Measurements from ENCODE around the gene PAFAH2. TPM values are rescaled to one million over a fixed set of nuclear protein-coding genes. Genes with fewer than 3 reads are reported as not detected.

Gene PAFAH2
- total and polyA plus RNA-seq, 2 donors from 2014 or later: 21.0 to 23.5 TPM

DNA sequence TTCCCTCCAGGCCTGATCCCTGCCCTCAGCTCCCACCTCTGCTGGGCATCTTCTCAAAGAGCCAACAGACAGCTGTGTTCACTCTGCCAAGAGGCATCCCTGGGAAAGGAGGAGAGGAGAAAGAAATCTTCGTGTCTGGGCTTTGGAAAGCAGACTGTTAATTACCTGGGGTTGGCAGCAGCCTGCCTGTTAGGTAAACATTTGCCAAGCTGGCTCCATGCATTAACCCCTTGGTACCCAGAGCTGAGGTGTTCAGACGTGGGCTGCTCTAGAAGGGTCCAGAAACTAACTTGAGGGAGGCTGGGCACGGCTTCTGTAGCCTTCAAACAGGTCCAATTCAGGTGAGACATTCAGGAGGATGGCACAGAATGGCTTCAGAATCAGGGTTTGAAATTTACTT, 15.0 kb upstream of the PAFAH2 start:
- Histone ChIP-seq H3K36me3 (ENCODE audit: control insufficient read depth in 2 of 3, insufficient read depth in 3 of 3, low read length in 3 of 3) (no peaks in the 10 kb centered on the region), H3K27me3 (ENCODE audit: control insufficient read depth, insufficient read depth, low read length) (no peaks in the 10 kb centered on the region), H3K9ac (ENCODE audit: low read length in 3 of 3) (no peak overlapping the region), H3K9me3 (ENCODE audit: control insufficient read depth in 2 of 3, insufficient read depth in 1 of 3, low read length in 3 of 3) (no peaks in the 10 kb centered on the region), H3K27ac (ENCODE audit: low read depth in 2 of 2, low read length in 2 of 2) (no peak overlapping the region), H3K4me1 (ENCODE audit: control insufficient read depth in 2 of 3, insufficient read depth in 2 of 3, low read depth in 1 of 3, low read length in 3 of 3) (no peaks in the 10 kb centered on the region), H3K4me3 (ENCODE audit: low read length in 3 of 3) (no peak overlapping the region)
- TF ChIP-seq, protein P1, sequence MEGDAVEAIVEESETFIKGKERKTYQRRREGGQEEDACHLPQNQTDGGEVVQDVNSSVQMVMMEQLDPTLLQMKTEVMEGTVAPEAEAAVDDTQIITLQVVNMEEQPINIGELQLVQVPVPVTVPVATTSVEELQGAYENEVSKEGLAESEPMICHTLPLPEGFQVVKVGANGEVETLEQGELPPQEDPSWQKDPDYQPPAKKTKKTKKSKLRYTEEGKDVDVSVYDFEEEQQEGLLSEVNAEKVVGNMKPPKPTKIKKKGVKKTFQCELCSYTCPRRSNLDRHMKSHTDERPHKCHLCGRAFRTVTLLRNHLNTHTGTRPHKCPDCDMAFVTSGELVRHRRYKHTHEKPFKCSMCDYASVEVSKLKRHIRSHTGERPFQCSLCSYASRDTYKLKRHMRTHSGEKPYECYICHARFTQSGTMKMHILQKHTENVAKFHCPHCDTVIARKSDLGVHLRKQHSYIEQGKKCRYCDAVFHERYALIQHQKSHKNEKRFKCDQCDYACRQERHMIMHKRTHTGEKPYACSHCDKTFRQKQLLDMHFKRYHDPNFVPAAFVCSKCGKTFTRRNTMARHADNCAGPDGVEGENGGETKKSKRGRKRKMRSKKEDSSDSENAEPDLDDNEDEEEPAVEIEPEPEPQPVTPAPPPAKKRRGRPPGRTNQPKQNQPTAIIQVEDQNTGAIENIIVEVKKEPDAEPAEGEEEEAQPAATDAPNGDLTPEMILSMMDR (IDR thresholded peaks at IDR 0.05; ENCODE audit: borderline replicate concordance, extremely low read depth, insufficient read depth): no peak
- FAIRE-seq: no peak
- peak in 2 of 5 donors; percentile 40 to 58 for DNase-seq
- intact Hi-C loops (cut with DNase I): no loop called here

DNA sequence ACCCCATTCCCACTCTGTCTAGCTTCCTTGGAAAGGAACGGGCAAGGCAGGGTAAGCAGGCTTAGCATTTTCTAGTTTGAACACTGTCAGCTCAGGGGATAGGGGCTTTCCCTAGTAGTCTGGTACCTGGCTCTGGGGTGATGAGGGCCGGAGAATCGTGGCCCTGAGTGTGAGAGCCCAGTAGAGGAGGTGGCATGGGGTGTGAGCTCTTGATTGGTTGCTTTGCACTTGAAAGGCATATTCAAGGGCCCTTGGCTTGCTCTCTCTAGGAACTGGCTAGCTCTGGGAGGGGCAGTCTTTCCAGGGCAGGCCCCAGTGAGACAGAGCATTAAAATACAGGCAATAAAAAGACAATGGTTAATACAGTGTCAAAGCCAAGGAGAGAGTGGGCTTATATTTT, 13.0 kb upstream of the PAFAH2 start:
- intact Hi-C loops (cut with DNase I): no loop called here
- no peaks in the 10 kb centered on the region for H3K9me3 ChIP-seq (ENCODE audit: control insufficient read depth in 2 of 3, insufficient read depth in 1 of 3, low read length in 3 of 3)
- no peak overlapping the region for H3K4me3 ChIP-seq (ENCODE audit: low read length in 3 of 3)
- FAIRE-seq (no peak), DNase-seq (no peak)
- no peak overlapping the region for H3K9ac ChIP-seq (ENCODE audit: low read length in 3 of 3)
- no peak overlapping the region for H3K27ac ChIP-seq (ENCODE audit: low read depth in 2 of 2, low read length in 2 of 2)
- H3K4me1 ChIP-seq (ENCODE audit: control insufficient read depth in 2 of 3, insufficient read depth in 2 of 3, low read depth in 1 of 3, low read length in 3 of 3): no peaks in the 10 kb centered on the region
- H3K36me3 ChIP-seq (ENCODE audit: control insufficient read depth in 2 of 3, insufficient read depth in 3 of 3, low read length in 3 of 3): no peaks in the 10 kb centered on the region
- TF ChIP-seq, protein P1 (IDR thresholded peaks at IDR 0.05; ENCODE audit: borderline replicate concordance, extremely low read depth, insufficient read depth): no peak
- no peaks in the 10 kb centered on the region for H3K27me3 ChIP-seq (ENCODE audit: control insufficient read depth, insufficient read depth, low read length)

DNA sequence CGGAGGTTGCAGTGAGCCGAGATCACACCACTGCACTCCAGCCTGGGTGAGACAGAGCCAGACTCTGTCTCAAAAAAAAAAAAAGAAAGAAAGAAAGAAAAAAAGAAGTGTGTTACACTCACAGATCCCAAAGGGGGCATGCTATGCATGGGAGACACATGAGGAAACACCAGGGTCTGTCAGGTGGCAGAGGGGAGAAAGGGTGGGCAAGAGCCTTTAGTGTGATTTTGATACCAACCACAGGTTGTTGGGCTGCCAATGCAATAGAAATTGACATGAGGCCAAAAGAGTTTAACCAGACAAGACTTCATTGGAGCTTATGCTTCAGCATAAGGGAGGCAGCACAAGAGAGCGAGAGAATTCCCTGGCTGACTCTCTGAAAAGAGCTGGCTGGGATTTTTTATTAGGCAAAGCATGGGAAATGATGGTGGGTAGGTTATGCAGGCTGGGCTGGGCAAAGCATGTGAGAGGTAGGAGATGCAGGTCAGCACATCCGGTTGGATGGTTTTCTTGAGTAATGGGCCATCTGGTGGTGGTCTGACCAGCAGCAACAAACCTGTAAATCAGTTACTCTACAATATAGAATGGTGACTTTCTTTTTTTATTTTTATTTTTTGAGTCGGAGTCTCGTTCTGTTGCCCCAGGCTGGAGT, 12.1 kb upstream of the PAFAH2 start:
- no peaks in the 10 kb centered on the region for H3K9me3 ChIP-seq (ENCODE audit: control insufficient read depth in 2 of 3, insufficient read depth in 1 of 3, low read length in 3 of 3)
- no peak overlapping the region for H3K4me3 ChIP-seq (ENCODE audit: low read length in 3 of 3)
- no peaks in the 10 kb centered on the region for H3K36me3 ChIP-seq (ENCODE audit: control insufficient read depth in 2 of 3, insufficient read depth in 3 of 3, low read length in 3 of 3)
- H3K27ac ChIP-seq (ENCODE audit: low read depth in 2 of 2, low read length in 2 of 2): no peak overlapping the region
- FAIRE-seq (no peak), DNase-seq (peak in 3 of 5 donors; percentile 46 to 68 (median 53))
- intact Hi-C loops (cut with DNase I): no loop called here
- H3K27me3 ChIP-seq (ENCODE audit: control insufficient read depth, insufficient read depth, low read length): no peaks in the 10 kb centered on the region
- H3K9ac ChIP-seq (ENCODE audit: low read length in 3 of 3): no peak overlapping the region
- TF ChIP-seq, protein P1 (IDR thresholded peaks at IDR 0.05; ENCODE audit: borderline replicate concordance, extremely low read depth, insufficient read depth): no peak
- no peaks in the 10 kb centered on the region for H3K4me1 ChIP-seq (ENCODE audit: control insufficient read depth in 2 of 3, insufficient read depth in 2 of 3, low read depth in 1 of 3, low read length in 3 of 3)

DNA sequence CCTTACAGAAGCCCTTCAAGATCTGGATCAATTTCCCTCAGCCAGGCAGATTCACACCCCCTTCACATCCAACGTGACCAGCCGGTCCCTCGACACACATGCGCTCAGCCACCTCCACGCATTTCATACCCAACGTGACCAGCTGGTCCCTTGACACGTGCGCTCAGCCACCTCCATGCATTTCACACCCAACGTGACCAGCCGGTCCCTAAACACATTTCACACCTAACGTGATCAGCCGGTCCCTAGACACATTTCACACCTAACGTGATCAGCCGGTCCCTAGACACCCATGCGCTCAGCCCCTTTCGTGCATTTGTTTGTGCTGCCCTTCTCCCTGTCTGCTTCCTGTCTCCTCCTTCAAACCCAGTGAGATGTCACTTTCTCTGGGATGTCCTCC, 8.8 kb upstream of the PAFAH2 start:
- Histone ChIP-seq H3K4me1 (ENCODE audit: control insufficient read depth in 2 of 3, insufficient read depth in 2 of 3, low read depth in 1 of 3, low read length in 3 of 3) (no peaks in the 10 kb centered on the region), H3K27ac (ENCODE audit: low read depth in 2 of 2, low read length in 2 of 2) (no peak overlapping the region), H3K27me3 (ENCODE audit: control insufficient read depth, insufficient read depth, low read length) (no peaks in the 10 kb centered on the region), H3K9me3 (ENCODE audit: control insufficient read depth in 2 of 3, insufficient read depth in 1 of 3, low read length in 3 of 3) (no peaks in the 10 kb centered on the region), H3K36me3 (ENCODE audit: control insufficient read depth in 2 of 3, insufficient read depth in 3 of 3, low read length in 3 of 3) (no peaks in the 10 kb centered on the region), H3K4me3 (ENCODE audit: low read length in 3 of 3) (no peak overlapping the region), H3K9ac (ENCODE audit: low read length in 3 of 3) (no peak overlapping the region)
- no peak for FAIRE-seq
- intact Hi-C loops (cut with DNase I): no loop called here
- no peak for DNase-seq
- TF ChIP-seq, protein P1 (IDR thresholded peaks at IDR 0.05; ENCODE audit: borderline replicate concordance, extremely low read depth, insufficient read depth): no peak

Measured in kidney (tissue), 14 donors.